Common myeloid progenitor, CD34-positive (primary cell): ENCODE results near the gene RAB3GAP1.

Experiments used
- CTCF ChIA-PET: fragments of 350-600 bp; sonication (Branson Sonifier 250); formaldehyde crosslinking; loops from one replicate; lab custom pipeline; 2021; ENCODE audit warnings: antibody characterized with exemption; lab: Charles Lee
- POLR2A ChIA-PET: fragments of 350-600 bp; sonication (Branson Sonifier 250); formaldehyde crosslinking; loops from one replicate; lab custom pipeline; 2021; ENCODE audit warnings: antibody characterized with exemption; lab: Charles Lee
- DNase-seq, 3 donors: peaks; one replicate each; pipeline versions ENCODE4 v3.0.0 to v3.0.0-alpha.2; 2013
- H3K27ac ChIP-seq, 2 experiments: 1 replicate in 1 of 2; 2 replicates in 1 of 2; pipeline ENCODE4 v1.7.0; 2013; ENCODE audit warnings: inconsistent platforms in 2 of 2, low read length in 2 of 2, mild to moderate bottlenecking in 2 of 2, low read depth in 1 of 2, moderate library complexity in 1 of 2; ENCODE audit not compliant: severe bottlenecking in 2 of 2, insufficient read depth in 1 of 2, poor library complexity in 1 of 2
- H3K27me3 ChIP-seq, 5 experiments: replicated peaks in 2 of 5; 1 replicate in 3 of 5; 2 replicates in 2 of 5; pipeline versions ENCODE4 v1.6.1 to v1.7.0; 2013; ENCODE audit warnings: low read length in 4 of 5, mild to moderate bottlenecking in 2 of 5, moderate library complexity in 2 of 5, inconsistent platforms in 1 of 5; ENCODE audit not compliant: insufficient read depth in 5 of 5, control insufficient read depth in 4 of 5
- H3K36me3 ChIP-seq, 4 experiments: 1 replicate in 2 of 4; 2 replicates in 2 of 4; pipeline versions ENCODE4 v1.6.1 to v1.7.0; 2013; ENCODE audit warnings: low read length in 3 of 4, control low read depth in 1 of 4, mild to moderate bottlenecking in 1 of 4; ENCODE audit not compliant: control insufficient read depth in 4 of 4, insufficient read depth in 4 of 4
- H3K4me1 ChIP-seq, 4 experiments: 1 replicate in 3 of 4; 2 replicates in 1 of 4; pipeline versions ENCODE4 v1.6.1 to v1.7.1; 2013; ENCODE audit warnings: low read length in 3 of 4, mild to moderate bottlenecking in 3 of 4, control low read depth in 1 of 4, inconsistent platforms in 1 of 4, moderate library complexity in 1 of 4; ENCODE audit not compliant: control insufficient read depth in 4 of 4, insufficient read depth in 4 of 4; ENCODE audit errors: control extremely low read depth in 1 of 4
- H3K4me3 ChIP-seq, 7 experiments: 1 replicate in 4 of 7; 2 replicates in 3 of 7; pipeline versions ENCODE4 v1.5.1 to v1.7.0; 2013; ENCODE audit warnings: mild to moderate bottlenecking in 7 of 7, low read length in 6 of 7, moderate library complexity in 6 of 7, inconsistent platforms in 2 of 7, low read depth in 2 of 7, control low read depth in 1 of 7; ENCODE audit not compliant: insufficient read depth in 4 of 7, control insufficient read depth in 1 of 7; ENCODE audit errors: extremely low read depth in 1 of 7
- H3K9me3 ChIP-seq, 5 experiments: 1 replicate in 4 of 5; 2 replicates in 1 of 5; pipeline versions ENCODE4 v1.6.1 to v1.7.1; 2013; ENCODE audit warnings: low read length in 4 of 5, mild to moderate bottlenecking in 2 of 5, inconsistent platforms in 1 of 5, low read depth in 1 of 5, moderate library complexity in 1 of 5; ENCODE audit not compliant: control insufficient read depth in 4 of 5, insufficient read depth in 2 of 5; ENCODE audit errors: control extremely low read depth in 1 of 5
- WGBS: methylation state at CpG from one replicate; pipeline ENCODE4 v1.1.5; 2013; ENCODE audit not compliant: insufficient coverage; 5-methylcytosine and 5-hydroxymethylcytosine counted together

RAB3GAP1 gene

GRCh38 chr2:135203944-135204343 is 151.9 kb downstream of the RAB3GAP1 start:
- Histone ChIP-seq H3K4me3 (no peak overlapping the region), H3K4me1 (no peaks in the 10 kb centered on the region), H3K9me3 (no peaks in the 10 kb centered on the region), H3K36me3 (peaks cover 4 to 11% (median 6%) of the 10 kb centered on the region in 4 experiments), H3K27me3 (no peaks in the 10 kb centered on the region), H3K27ac (no peak overlapping the region)
- 100% methylated on average over 3 of the region's 3 CpGs for WGBS
- ChIA-PET CTCF (no interaction called here), POLR2A (no interaction called here)
- DNase-seq: no peak

GRCh38 chr2:135208016-135208415 is 155.9 kb downstream of the RAB3GAP1 start:
- WGBS: 80% methylated on average over 2 of the region's 2 CpGs
- Histone ChIP-seq H3K4me1 (no peaks in the 10 kb centered on the region), H3K27ac (no peak overlapping the region), H3K27me3 (no peaks in the 10 kb centered on the region), H3K36me3 (peaks cover 0 to 5% (median 3%) of the 10 kb centered on the region in 4 experiments), H3K9me3 (no peaks in the 10 kb centered on the region), H3K4me3 (no peak overlapping the region)
- CTCF ChIA-PET: interaction anchor here (1.2 to 1.3 kb wide), 2 partner anchors 10 to 42 kb away, joined by 3 read pairs; no protein-coding TSS in a partner anchor
- DNase-seq: no peak
- POLR2A ChIA-PET: interaction anchor here (0.6 kb wide), 1 partner anchor 783 kb away, joined by 3 read pairs; no protein-coding TSS in a partner anchor

- ChIA-PET CTCF (interaction anchor here (1.2 kb wide), 1 partner anchor 14 kb away, joined by 4 read pairs; no protein-coding TSS in a partner anchor), POLR2A (no interaction called here)
- 93% methylated on average over 2 of the region's 2 CpGs for WGBS
These were observed 160.7 kb downstream of the RAB3GAP1 start for GRCh38 chr2:135212757-135213156.

DNA sequence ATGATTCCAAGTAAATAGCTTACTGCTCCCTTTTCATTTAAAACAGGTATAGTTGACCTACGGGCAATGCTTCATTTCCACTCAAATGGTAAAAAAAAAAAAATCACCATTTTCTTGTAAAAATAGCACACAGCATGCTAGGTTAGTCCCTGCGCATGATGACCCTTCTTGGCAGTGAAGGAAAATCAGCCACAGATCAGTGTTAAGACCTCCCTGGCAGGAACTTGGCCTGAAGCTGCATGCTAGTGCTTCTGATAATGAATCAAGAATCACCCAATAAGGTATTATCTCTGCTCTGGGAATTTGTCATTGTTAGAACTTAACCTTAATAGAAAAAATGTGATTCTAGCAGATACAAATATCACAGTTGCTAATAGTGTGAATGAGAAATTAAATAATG is 166.3 kb downstream of the RAB3GAP1 start:
- no peak for DNase-seq
- Histone ChIP-seq H3K9me3 (peaks cover 0 to 3% (median 0%) of the 10 kb centered on the region in 5 experiments), H3K27me3 (no peaks in the 10 kb centered on the region), H3K4me3 (no peak overlapping the region), H3K4me1 (no peaks in the 10 kb centered on the region), H3K36me3 (peaks cover 4 to 15% (median 7%) of the 10 kb centered on the region in 4 experiments), H3K27ac (no peak overlapping the region)
- ChIA-PET POLR2A (no interaction called here), CTCF (interaction anchor here (1.5 kb wide), 1 partner anchor 10 kb away, joined by 3 read pairs; no protein-coding TSS in a partner anchor)
- 100% methylated on average over 2 of the region's 2 CpGs for WGBS

More at GRCh38 chr2:135212757-135213156, 160.7 kb downstream of the RAB3GAP1 start:
- H3K36me3 ChIP-seq: peaks cover 4 to 10% (median 5%) of the 10 kb centered on the region in 4 experiments
- no peaks in the 10 kb centered on the region for H3K4me1 ChIP-seq
- no peak overlapping the region for H3K4me3 ChIP-seq
- H3K27me3 ChIP-seq: no peaks in the 10 kb centered on the region
- H3K27ac ChIP-seq: no peak overlapping the region
- no peak for DNase-seq
- H3K9me3 ChIP-seq: peaks cover 0 to 3% (median 0%) of the 10 kb centered on the region in 5 experiments

DNA sequence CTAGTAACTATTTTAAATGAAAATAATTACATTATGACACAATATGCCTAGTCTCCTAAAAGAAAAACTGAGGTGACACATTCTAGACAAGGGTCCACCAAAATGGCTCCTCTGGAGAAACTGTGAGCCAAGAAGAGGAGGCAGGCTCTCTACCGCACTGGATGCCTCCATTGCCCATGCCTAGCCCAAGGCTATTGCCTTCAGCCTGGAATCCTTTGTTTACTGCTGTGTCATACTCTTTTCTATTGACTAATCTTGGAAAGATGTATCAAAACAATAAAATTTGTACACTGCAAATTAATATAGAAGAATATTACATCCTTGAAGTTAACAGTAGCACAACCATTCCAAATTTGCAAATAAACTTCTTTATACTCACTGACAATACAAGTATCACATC is 167.1 kb downstream of the RAB3GAP1 start:
- POLR2A ChIA-PET: no interaction called here
- Histone ChIP-seq H3K4me1 (no peaks in the 10 kb centered on the region), H3K27ac (no peak overlapping the region), H3K27me3 (no peaks in the 10 kb centered on the region), H3K4me3 (no peak overlapping the region), H3K9me3 (no peaks in the 10 kb centered on the region), H3K36me3 (peaks cover 4 to 13% (median 7%) of the 10 kb centered on the region in 4 experiments)
- DNase-seq: no peak
- CTCF ChIA-PET: no interaction called here
- WGBS: 100% methylated on average over 1 of the region's 1 CpG
